HepG2 (cell line): ENCODE measurements around the gene LTB4R. TPM values are rescaled to one million over a fixed set of nuclear protein-coding genes. Genes with fewer than 3 reads are reported as not detected.
A peak's percentile ranks its signal among the peaks of the same experiment; 100 is the strongest.

Source experiments
- ATAC-seq: fragments of 200-7000 bp; cut with Tn5 transposase; 3 replicates; pipeline ENCODE4 v1.9.1; 2020; ENCODE audit warnings: mild to moderate bottlenecking, moderate library complexity
- BruUV-seq: library from RNA; stranded (reverse); fragments of 400-500 nt; replicated peaks from 2 replicates; lab custom pipeline; 2021; lab: Mats Ljungman, UMichigan
- CTCF ChIA-PET: fragments of 300-600 bp; formaldehyde crosslinking; extraction: SDS; loops from one replicate; lab custom pipeline; 2021; ENCODE audit warnings: low total read pairs, inconsistent platforms, low intra/inter-chr PET ratio; lab: Yijun Ruan, JAX
- POLR2A ChIA-PET: fragments of 350-600 bp; sonication (Branson Sonifier 250); formaldehyde crosslinking; loops from one replicate; lab custom pipeline; 2020; ENCODE audit warnings: antibody characterized with exemption, inconsistent platforms; lab: Yijun Ruan, JAX
- DNase-seq: peaks from one replicate; pipeline ENCODE4 v3.0.0-alpha.2; 2015; ENCODE audit warnings: low spot score
- FAIRE-seq: peaks from 3 replicates; lab custom pipeline; 2011; peaks lifted over from hg19 to GRCh38; lab: Jason Lieb, UNC
- H2AFZ ChIP-seq: one replicate; pipeline ENCODE4 v1.6.1; 2011; ENCODE audit warnings: low read length, inconsistent platforms
- H3K27ac ChIP-seq: fragments of 300-600 bp; 3 replicates; pipeline ENCODE4 v1.8.0; 2011; ENCODE audit warnings: mixed run types, mild to moderate bottlenecking, mixed read lengths, low read length, inconsistent platforms; ENCODE audit not compliant: insufficient read depth; ENCODE audit errors: extremely low read length
- H3K27me3 ChIP-seq, 2 experiments: fragments of 200-600 bp in 1 of 2; 2 replicates in 1 of 2; 3 replicates in 1 of 2; pipeline versions ENCODE4 v1.6.0 to v1.8.0; 2011; ENCODE audit warnings: low read length in 2 of 2, mild to moderate bottlenecking in 2 of 2, moderate library complexity in 2 of 2, inconsistent platforms in 1 of 2; ENCODE audit not compliant: insufficient read depth in 2 of 2, control insufficient read depth in 1 of 2
- H3K36me3 ChIP-seq, 2 experiments: fragments of 200-600 bp in 1 of 2; replicated peaks in 1 of 2; 2 replicates in 1 of 2; 3 replicates in 1 of 2; pipeline versions ENCODE4 v1.5.1 to v1.8.0; 2011; ENCODE audit warnings: low read length in 2 of 2, inconsistent platforms in 1 of 2; ENCODE audit not compliant: insufficient read depth in 2 of 2, control insufficient read depth in 1 of 2
- H3K4me1 ChIP-seq: 2 replicates; pipeline ENCODE4 v1.5.1; 2012; ENCODE audit warnings: low read length, inconsistent platforms; ENCODE audit not compliant: insufficient read depth
- H3K4me2 ChIP-seq: 2 replicates; pipeline ENCODE4 v1.6.0; 2011; ENCODE audit warnings: low read depth, low read length, inconsistent platforms
- H3K4me3 ChIP-seq, 3 experiments: fragments of 200-600 bp in 1 of 3; sonication (generic), shearing (Covaris generic) in 1 of 3; replicated peaks in 1 of 3; 2 replicates each; pipeline ENCODE4 v1.5.1; 2011 to 2016; ENCODE audit warnings: low read length in 3 of 3, inconsistent platforms in 2 of 3, low read depth in 2 of 3, mild to moderate bottlenecking in 2 of 3, control low read depth in 1 of 3, mixed read lengths in 1 of 3; ENCODE audit not compliant: insufficient read depth in 1 of 3
- H3K79me2 ChIP-seq: one replicate; pipeline ENCODE4 v1.6.1; 2011; ENCODE audit warnings: low read length, inconsistent platforms; ENCODE audit not compliant: insufficient read depth
- H3K9ac ChIP-seq: 2 replicates; pipeline ENCODE4 v1.6.0; 2011; ENCODE audit warnings: mild to moderate bottlenecking, low read depth, low read length, inconsistent platforms; ENCODE audit not compliant: insufficient read depth
- H3K9me3 ChIP-seq: 2 replicates; pipeline ENCODE4 v1.5.1; 2012; ENCODE audit warnings: mild to moderate bottlenecking, low read length
- H4K20me1 ChIP-seq: 2 replicates; pipeline ENCODE4 v1.6.0; 2011; ENCODE audit warnings: inconsistent platforms, mild to moderate bottlenecking, low read length, moderate library complexity; ENCODE audit not compliant: insufficient read depth
- AGO2 ChIP-seq: fragments of 200-400 bp; formaldehyde crosslinking; optimal IDR thresholded peaks from 2 replicates; pipeline ENCODE3; 2017; ENCODE audit warnings: mild to moderate bottlenecking, low read depth, low read length, moderate library complexity
- NRL ChIP-seq: sonication (generic); formaldehyde crosslinking; IDR thresholded peaks from 2 replicates; pipeline ENCODE4 v1.5.0; 2020; ENCODE audit warnings: missing genetic modification reagents, mild to moderate bottlenecking, moderate library complexity, borderline replicate concordance
- SRY ChIP-seq: sonication (generic); formaldehyde crosslinking; IDR thresholded peaks from 2 replicates; pipeline ENCODE4 v1.8.0; 2022; ENCODE audit warnings: mild to moderate bottlenecking, missing genetic modification reagents
- SYNCRIP ChIP-seq: fragments of 200-400 bp; formaldehyde crosslinking; IDR thresholded peaks from 2 replicates; pipeline ENCODE4 v1.6.1; 2018; ENCODE audit warnings: mild to moderate bottlenecking, low read depth, low read length; ENCODE audit not compliant: insufficient read depth
- WGBS: methylation state at CpG from one replicate; pipeline ENCODE4 v1.1.6; 2017; ENCODE audit warnings: low lambda C conversion rate; 5-methylcytosine and 5-hydroxymethylcytosine counted together
- in situ Hi-C: cut with HindIII; loops from 2 replicates; pipeline ENCODE4 v1.10.0; 2017; ENCODE audit warnings: low pct_unique_long_range_greater_than_20kb; ENCODE audit not compliant: extremely low pct_ligation_motif_present
- intact Hi-C: fragments of 100-400 bp; cut with micrococcal nuclease; formaldehyde crosslinking; loops from one replicate; pipeline ENCODE4 v1.10.0; 2022; ENCODE audit not compliant: unreplicated experiment
- polyA plus RNA-seq, 8 experiments: library from polyadenylated mRNA; depleted of rRNA in 3 of 8; stranded (reverse) in 7 of 8; unstranded in 1 of 8; fragments of >200 nt; fragmentation: Illumina TruSeq in 4 of 8; extraction: Trizol in 4 of 8; gene quantifications; 2 replicates each; pipeline versions ENCODE4 v1.2.1 to v1.2.3, GENCODE V29; 2011 to 2016; ENCODE audit warnings: low read depth in 4 of 8, missing spikeins in 1 of 8, mixed read lengths in 1 of 8; ENCODE audit not compliant: insufficient read depth in 1 of 8
- total RNA-seq, 5 experiments: library from RNA; depleted of rRNA; stranded (reverse); fragments of >200 nt; fragmentation: Illumina TruSeq; extraction: Trizol; gene quantifications; 2 replicates each; pipeline ENCODE4 v1.2.3, GENCODE V29; 2016; ENCODE audit warnings: low read depth in 1 of 5
- TF ChIP-seq, protein P1 (sequence below): sonication (generic); formaldehyde crosslinking; IDR thresholded peaks from 2 replicates; pipeline ENCODE4 v1.4.0; 2020; ENCODE audit warnings: mild to moderate bottlenecking, missing genetic modification reagents
- TF ChIP-seq, protein P2 (sequence below): IDR thresholded peaks from 2 replicates; pipeline ENCODE4 v1.6.1; 2016; ENCODE audit warnings: low read depth
- TF ChIP-seq, protein P3 (sequence below): sonication (generic); formaldehyde crosslinking; IDR thresholded peaks from 2 replicates; pipeline ENCODE4 v1.8.0; 2022; ENCODE audit warnings: mild to moderate bottlenecking, missing genetic modification reagents, moderate library complexity
- TF ChIP-seq, protein P4 (sequence below): sonication (generic); formaldehyde crosslinking; IDR thresholded peaks from 2 replicates; pipeline ENCODE4 v1.4.0; 2020; ENCODE audit warnings: missing genetic modification reagents

Gene LTB4R
- total and polyA plus RNA-seq, 2 of the 13 experiments (the other 11 are each of a cell fraction or from before 2014, with no cell fraction given): 3.2 to 8.2 TPM

DNA sequence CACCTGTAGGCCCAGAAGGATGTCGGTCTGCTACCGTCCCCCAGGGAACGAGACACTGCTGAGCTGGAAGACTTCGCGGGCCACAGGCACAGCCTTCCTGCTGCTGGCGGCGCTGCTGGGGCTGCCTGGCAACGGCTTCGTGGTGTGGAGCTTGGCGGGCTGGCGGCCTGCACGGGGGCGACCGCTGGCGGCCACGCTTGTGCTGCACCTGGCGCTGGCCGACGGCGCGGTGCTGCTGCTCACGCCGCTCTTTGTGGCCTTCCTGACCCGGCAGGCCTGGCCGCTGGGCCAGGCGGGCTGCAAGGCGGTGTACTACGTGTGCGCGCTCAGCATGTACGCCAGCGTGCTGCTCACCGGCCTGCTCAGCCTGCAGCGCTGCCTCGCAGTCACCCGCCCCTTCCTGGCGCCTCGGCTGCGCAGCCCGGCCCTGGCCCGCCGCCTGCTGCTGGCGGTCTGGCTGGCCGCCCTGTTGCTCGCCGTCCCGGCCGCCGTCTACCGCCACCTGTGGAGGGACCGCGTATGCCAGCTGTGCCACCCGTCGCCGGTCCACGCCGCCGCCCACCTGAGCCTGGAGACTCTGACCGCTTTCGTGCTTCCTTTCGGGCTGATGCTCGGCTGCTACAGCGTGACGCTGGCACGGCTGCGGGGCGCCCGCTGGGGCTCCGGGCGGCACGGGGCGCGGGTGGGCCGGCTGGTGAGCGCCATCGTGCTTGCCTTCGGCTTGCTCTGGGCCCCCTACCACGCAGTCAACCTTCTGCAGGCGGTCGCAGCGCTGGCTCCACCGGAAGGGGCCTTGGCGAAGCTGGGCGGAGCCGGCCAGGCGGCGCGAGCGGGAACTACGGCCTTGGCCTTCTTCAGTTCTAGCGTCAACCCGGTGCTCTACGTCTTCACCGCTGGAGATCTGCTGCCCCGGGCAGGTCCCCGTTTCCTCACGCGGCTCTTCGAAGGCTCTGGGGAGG is at the start of gene LTB4R (continued):
- TF ChIP-seq, protein P1, sequence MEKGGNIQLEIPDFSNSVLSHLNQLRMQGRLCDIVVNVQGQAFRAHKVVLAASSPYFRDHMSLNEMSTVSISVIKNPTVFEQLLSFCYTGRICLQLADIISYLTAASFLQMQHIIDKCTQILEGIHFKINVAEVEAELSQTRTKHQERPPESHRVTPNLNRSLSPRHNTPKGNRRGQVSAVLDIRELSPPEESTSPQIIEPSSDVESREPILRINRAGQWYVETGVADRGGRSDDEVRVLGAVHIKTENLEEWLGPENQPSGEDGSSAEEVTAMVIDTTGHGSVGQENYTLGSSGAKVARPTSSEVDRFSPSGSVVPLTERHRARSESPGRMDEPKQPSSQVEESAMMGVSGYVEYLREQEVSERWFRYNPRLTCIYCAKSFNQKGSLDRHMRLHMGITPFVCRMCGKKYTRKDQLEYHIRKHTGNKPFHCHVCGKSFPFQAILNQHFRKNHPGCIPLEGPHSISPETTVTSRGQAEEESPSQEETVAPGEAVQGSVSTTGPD (CRISPR knock-in tag): no peak
- TF ChIP-seq SRY (CRISPR knock-in tag) (0 out of 2 replicates have a peak, but pooled peaks have one; percentile 42), SYNCRIP (no peak)
- TF ChIP-seq, protein P2, sequence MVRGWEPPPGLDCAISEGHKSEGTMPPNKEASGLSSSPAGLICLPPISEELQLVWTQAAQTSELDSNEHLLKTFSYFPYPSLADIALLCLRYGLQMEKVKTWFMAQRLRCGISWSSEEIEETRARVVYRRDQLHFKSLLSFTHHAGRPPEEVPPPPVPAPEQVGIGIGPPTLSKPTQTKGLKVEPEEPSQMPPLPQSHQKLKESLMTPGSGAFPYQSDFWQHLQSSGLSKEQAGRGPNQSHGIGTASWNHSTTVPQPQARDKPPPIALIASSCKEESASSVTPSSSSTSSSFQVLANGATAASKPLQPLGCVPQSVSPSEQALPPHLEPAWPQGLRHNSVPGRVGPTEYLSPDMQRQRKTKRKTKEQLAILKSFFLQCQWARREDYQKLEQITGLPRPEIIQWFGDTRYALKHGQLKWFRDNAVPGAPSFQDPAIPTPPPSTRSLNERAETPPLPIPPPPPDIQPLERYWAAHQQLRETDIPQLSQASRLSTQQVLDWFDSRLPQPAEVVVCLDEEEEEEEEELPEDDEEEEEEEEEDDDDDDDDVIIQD (CRISPR knock-in tag): no peak
- TF ChIP-seq, protein P3, sequence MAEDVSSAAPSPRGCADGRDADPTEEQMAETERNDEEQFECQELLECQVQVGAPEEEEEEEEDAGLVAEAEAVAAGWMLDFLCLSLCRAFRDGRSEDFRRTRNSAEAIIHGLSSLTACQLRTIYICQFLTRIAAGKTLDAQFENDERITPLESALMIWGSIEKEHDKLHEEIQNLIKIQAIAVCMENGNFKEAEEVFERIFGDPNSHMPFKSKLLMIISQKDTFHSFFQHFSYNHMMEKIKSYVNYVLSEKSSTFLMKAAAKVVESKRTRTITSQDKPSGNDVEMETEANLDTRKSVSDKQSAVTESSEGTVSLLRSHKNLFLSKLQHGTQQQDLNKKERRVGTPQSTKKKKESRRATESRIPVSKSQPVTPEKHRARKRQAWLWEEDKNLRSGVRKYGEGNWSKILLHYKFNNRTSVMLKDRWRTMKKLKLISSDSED: no peak

DNA sequence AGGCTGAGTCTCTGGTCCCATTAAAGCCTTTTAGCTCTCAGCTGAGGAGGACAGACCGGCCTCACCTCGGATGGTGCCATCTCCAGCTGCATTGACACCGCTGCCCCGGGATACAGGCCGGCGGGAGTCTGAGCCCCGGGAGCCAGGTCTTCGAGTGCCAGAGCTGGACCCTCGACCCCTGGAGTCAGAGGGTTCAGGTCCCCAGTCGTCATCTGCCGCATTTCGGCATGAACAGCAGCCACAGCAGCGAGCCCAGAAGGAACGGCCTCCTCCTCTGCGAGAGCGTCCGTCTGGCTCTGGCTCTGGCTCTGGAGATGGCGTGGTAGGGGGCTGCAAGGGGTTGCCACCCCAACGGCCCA is 49.4 kb upstream of the LTB4R start:
- DNase-seq (no peak), ATAC-seq (no peak), FAIRE-seq (no peak)
- CTCF ChIA-PET: no interaction called here
- intact Hi-C loops: no loop called here
- H3K27ac ChIP-seq: no peak overlapping the region
- H3K9me3 ChIP-seq: no peaks in the 10 kb centered on the region
- WGBS: 89% methylated on average over 19 of the region's 19 CpGs
- H3K4me3 ChIP-seq: no peak overlapping the region
- H4K20me1 ChIP-seq: no peaks in the 10 kb centered on the region
- POLR2A ChIA-PET: interaction anchor here (0.8 to 16.5 kb wide), 5 partner anchors 8 to 170 kb away, joined by 3 to 435 read pairs (median 8); partner anchors contain the start of genes DHRS1, NOP9, RABGGTA and TINF2
- no peak overlapping the region for H3K4me2 ChIP-seq
- H3K9ac ChIP-seq: no peak overlapping the region
- no peak overlapping the region for H2AFZ ChIP-seq
- BruUV-seq: no TSS peak
- H3K27me3 ChIP-seq: no peaks in the 10 kb centered on the region
- in situ Hi-C loops: no loop called here
- H3K36me3 ChIP-seq: peaks cover 9 to 19% of the 10 kb centered on the region in 2 experiments; a peak in 4 of 5 replicates
- TF ChIP-seq NRL (CRISPR knock-in tag) (0 out of 2 replicates have a peak, but pooled peaks have one; percentile 2), AGO2 (peak; percentile 22)
- TF ChIP-seq, protein P4, sequence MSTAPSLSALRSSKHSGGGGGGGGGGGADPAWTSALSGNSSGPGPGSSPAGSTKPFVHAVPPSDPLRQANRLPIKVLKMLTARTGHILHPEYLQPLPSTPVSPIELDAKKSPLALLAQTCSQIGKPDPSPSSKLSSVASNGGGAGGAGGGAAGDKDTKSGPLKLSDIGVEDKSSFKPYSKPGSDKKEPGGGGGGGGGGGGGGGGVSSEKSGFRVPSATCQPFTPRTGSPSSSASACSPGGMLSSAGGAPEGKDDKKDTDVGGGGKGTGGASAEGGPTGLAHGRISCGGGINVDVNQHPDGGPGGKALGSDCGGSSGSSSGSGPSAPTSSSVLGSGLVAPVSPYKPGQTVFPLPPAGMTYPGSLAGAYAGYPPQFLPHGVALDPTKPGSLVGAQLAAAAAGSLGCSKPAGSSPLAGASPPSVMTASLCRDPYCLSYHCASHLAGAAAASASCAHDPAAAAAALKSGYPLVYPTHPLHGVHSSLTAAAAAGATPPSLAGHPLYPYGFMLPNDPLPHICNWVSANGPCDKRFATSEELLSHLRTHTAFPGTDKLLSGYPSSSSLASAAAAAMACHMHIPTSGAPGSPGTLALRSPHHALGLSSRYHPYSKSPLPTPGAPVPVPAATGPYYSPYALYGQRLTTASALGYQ (CRISPR knock-in tag): no peak
- H3K79me2 ChIP-seq: no peaks in the 10 kb centered on the region
- H3K4me1 ChIP-seq: peaks cover 16% of the 10 kb centered on the region
